ENCODE measurements around the gene ASTN2. TPM values are rescaled to one million over a fixed set of nuclear protein-coding genes. Genes with fewer than 3 reads are reported as not detected.

The ASTN2 gene
- total and polyA plus RNA-seq, 9 of the 15 experiments (the other 6 are each of a cell fraction or from before 2014, with no cell fraction given) = 0.56 to 3.5 (median 1.9) TPM

GRCh38 chr9:117403848-117404247 is 11.0 kb downstream of the ASTN2 start:
- no peak overlapping the region for H3K4me3 ChIP-seq
- intact Hi-C loops (cut with micrococcal nuclease) = no loop called here
- H3K4me1 ChIP-seq (replicated peaks in 1 of 2; ENCODE audit: control insufficient read depth in 2 of 2, insufficient read depth in 2 of 2, low read length in 2 of 2) = no peaks in the 10 kb centered on the region
- no peaks in the 10 kb centered on the region for H3K36me3 ChIP-seq (ENCODE audit: control insufficient read depth, insufficient read depth, low read length)
- POLR2A ChIA-PET = no interaction called here
- no peak overlapping the region for H3K27ac ChIP-seq (ENCODE audit: extremely low read depth, low read depth, low read length)
- 0 out of 2 replicates have a peak, but pooled peaks cover 2% of the 10 kb centered on the region for H3K9me3 ChIP-seq (replicated peaks; ENCODE audit: control insufficient read depth, insufficient read depth, low read depth, low read length)
- no peaks in the 10 kb centered on the region for H3K9me1 ChIP-seq (ENCODE audit: control insufficient read depth, insufficient read depth, low read length)
- no peaks in the 10 kb centered on the region for H3K27me3 ChIP-seq (ENCODE audit: control insufficient read depth in 2 of 2, insufficient read depth in 2 of 2, low read length in 2 of 2)
- ATAC-seq = no peak
- no peak overlapping the region for H3K9ac ChIP-seq (ENCODE audit: insufficient read depth in 1 of 2, low read depth in 2 of 2, low read length in 2 of 2)
- 0% methylated on average over 2 of the region's 2 CpGs for WGBS (ENCODE audit: insufficient coverage, low coverage, missing lambda C conversion rate)
- no peak for FAIRE-seq
- no peak overlapping the region for H3K4me2 ChIP-seq (ENCODE audit: insufficient read depth, low read length)
- no TSS peak for BruUV-seq (replicated peaks)
- H3K79me2 ChIP-seq (ENCODE audit: control insufficient read depth, insufficient read depth, low read length) = no peaks in the 10 kb centered on the region
- DNase-seq (ENCODE audit: extremely low read depth in 1 of 4, low spot score in 3 of 4) = no peak
- H2AFZ ChIP-seq (ENCODE audit: low read depth, low read length) = no peak overlapping the region
- in situ Hi-C loops (cut with MboI) = no loop called here
- TF ChIP-seq ZNF764 (CRISPR knock-in tag; IDR thresholded peaks at IDR 0.05; ENCODE audit: low read depth) (no peak), CHAMP1 (IDR thresholded peaks at IDR 0.05) (no peak), CBFA2T3 (IDR thresholded peaks at IDR 0.05) (no peak), THAP7 (CRISPR knock-in tag; IDR thresholded peaks at IDR 0.05) (no peak), RB1 (IDR thresholded peaks at IDR 0.05; ENCODE audit: low read depth) (no peak)
- CTCF ChIA-PET (ENCODE audit: low intra/inter-chr PET ratio) = no interaction called here
- no peaks in the 10 kb centered on the region for H4K20me1 ChIP-seq (replicated peaks; ENCODE audit: control insufficient read depth, insufficient read depth, low read length)

Data from K562 (cell line).